Neural cell (in vitro differentiated cells): Measurements from ENCODE around the gene DGCR6L. TPM values are rescaled to one million over a fixed set of nuclear protein-coding genes. Genes with fewer than 3 reads are reported as not detected.
"Not testable (repeated sequence)": the region's sequence is repeated elsewhere in the genome, so short reads cannot be mapped to it uniquely, and the experiment has no call there.

Experiments used
- H2AFZ ChIP-seq: fragments of 200-600, 300-800 bp; sonication (generic), shearing (Covaris generic); 2 replicates; pipeline ENCODE4 v1.6.0; 2014; ENCODE audit warnings: low read depth, mild to moderate bottlenecking, antibody characterized with exemption, low read length, moderate library complexity
- H3F3A ChIP-seq: fragments of 200-600 bp; shearing (Covaris generic); 2 replicates; pipeline ENCODE4 v1.6.1; 2016; ENCODE audit warnings: mild to moderate bottlenecking, moderate library complexity, mixed read lengths, antibody characterized with exemption, low read length; ENCODE audit not compliant: insufficient read depth, poor library complexity, severe bottlenecking
- H3K27ac ChIP-seq: fragments of 200-600, 300-800 bp; sonication (generic), shearing (Covaris generic); 2 replicates; pipeline ENCODE4 v1.5.1; 2014; ENCODE audit warnings: mild to moderate bottlenecking, low read length, moderate library complexity
- H3K27me3 ChIP-seq: fragments of 300-800, 200-600 bp; sonication (generic), shearing (Covaris generic); 2 replicates; pipeline ENCODE4 v1.6.0; 2014; ENCODE audit warnings: mild to moderate bottlenecking, low read depth, low read length, moderate library complexity; ENCODE audit not compliant: insufficient read depth
- H3K36me3 ChIP-seq: fragments of 300-800, 200-600 bp; sonication (generic), shearing (Covaris generic); 2 replicates; pipeline ENCODE4 v1.5.1; 2014; ENCODE audit warnings: mild to moderate bottlenecking, antibody characterized with exemption, low read length, moderate library complexity; ENCODE audit not compliant: insufficient read depth
- H3K4me2 ChIP-seq: fragments of 300-800, 200-600 bp; sonication (generic), shearing (Covaris generic); 2 replicates; pipeline ENCODE4 v1.6.0; 2014; ENCODE audit warnings: mild to moderate bottlenecking, low read length
- H3K4me3 ChIP-seq: fragments of 300-800, 200-600 bp; sonication (generic), shearing (Covaris generic); 2 replicates; pipeline ENCODE4 v1.5.1; 2014; ENCODE audit warnings: mild to moderate bottlenecking, low read length, moderate library complexity
- H3K79me2 ChIP-seq: fragments of 200-600 bp; shearing (Covaris generic); replicated peaks from 2 replicates; pipeline ENCODE4 v1.6.0; 2014; ENCODE audit warnings: mild to moderate bottlenecking, low read length, moderate library complexity; ENCODE audit not compliant: insufficient read depth
- H3K9ac ChIP-seq: fragments of 300-800, 200-600 bp; sonication (generic), shearing (Covaris generic); 2 replicates; pipeline ENCODE4 v1.6.1; 2016; ENCODE audit warnings: mild to moderate bottlenecking, low read length, mixed read lengths
- H3K9me2 ChIP-seq: fragments of 200-600 bp; shearing (Covaris generic); 2 replicates; pipeline ENCODE4 v1.6.1; 2016; ENCODE audit warnings: mild to moderate bottlenecking, low read length, mixed read lengths; ENCODE audit not compliant: insufficient read depth
- H3K9me3 ChIP-seq: fragments of 200-600, 300-800 bp; sonication (generic), shearing (Covaris generic); 2 replicates; pipeline ENCODE4 v1.6.1; 2016; ENCODE audit warnings: mild to moderate bottlenecking, mixed run types, low read length, moderate library complexity, mixed read lengths
- H4K20me1 ChIP-seq: fragments of 200-600 bp; shearing (Covaris generic); 2 replicates; pipeline ENCODE4 v1.6.1; 2016; ENCODE audit warnings: mild to moderate bottlenecking, mixed run types; ENCODE audit not compliant: insufficient read depth
- EP300 ChIP-seq: fragments of 450-650 bp; conservative IDR thresholded peaks from 2 replicates; pipeline ENCODE4 v1.6.1; 2014; ENCODE audit warnings: antibody characterized with exemption, mild to moderate bottlenecking, moderate library complexity; ENCODE audit not compliant: poor library complexity, severe bottlenecking
- EZH2 ChIP-seq: fragments of 200-600, 300-800 bp; shearing (Covaris generic), sonication (generic); IDR thresholded peaks from 2 replicates; pipeline ENCODE4 v1.6.1; 2014; ENCODE audit warnings: antibody characterized with exemption, low read length, borderline replicate concordance, mild to moderate bottlenecking; ENCODE audit not compliant: insufficient read depth, poor library complexity, severe bottlenecking
- MXI1 ChIP-seq: fragments of 450-650 bp; conservative IDR thresholded peaks from 2 replicates; pipeline ENCODE4 v1.6.1; 2014; ENCODE audit warnings: antibody characterized with exemption, mild to moderate bottlenecking; ENCODE audit not compliant: poor library complexity, severe bottlenecking
- POLR2AphosphoS5 ChIP-seq: IDR thresholded peaks from 2 replicates; pipeline ENCODE4 v1.6.1; 2012
- RAD21 ChIP-seq: fragments of 450-650 bp; conservative IDR thresholded peaks from 2 replicates; pipeline ENCODE4 v1.6.1; 2014; ENCODE audit warnings: antibody characterized with exemption, mild to moderate bottlenecking, moderate library complexity
- SMC3 ChIP-seq: fragments of 450-650 bp; conservative IDR thresholded peaks from 2 replicates; pipeline ENCODE4 v1.6.1; 2014; ENCODE audit warnings: antibody characterized with exemption, mild to moderate bottlenecking, moderate library complexity; ENCODE audit not compliant: poor library complexity
- polyA plus RNA-seq: library from polyadenylated mRNA; depleted of rRNA; stranded (reverse); fragments of >200 nt; gene quantifications from 2 replicates; pipeline ENCODE4 v1.2.3, GENCODE V29; 2014
- TF ChIP-seq, protein P1 (sequence below): fragments of 450-650 bp; IDR thresholded peaks from 2 replicates; pipeline ENCODE4 v1.5.1; 2014; ENCODE audit warnings: antibody characterized with exemption, mild to moderate bottlenecking, moderate library complexity; ENCODE audit not compliant: poor library complexity, severe bottlenecking

The DGCR6L gene
- polyA plus RNA-seq, 1 donor from 2014 or later: 125 TPM

DNA sequence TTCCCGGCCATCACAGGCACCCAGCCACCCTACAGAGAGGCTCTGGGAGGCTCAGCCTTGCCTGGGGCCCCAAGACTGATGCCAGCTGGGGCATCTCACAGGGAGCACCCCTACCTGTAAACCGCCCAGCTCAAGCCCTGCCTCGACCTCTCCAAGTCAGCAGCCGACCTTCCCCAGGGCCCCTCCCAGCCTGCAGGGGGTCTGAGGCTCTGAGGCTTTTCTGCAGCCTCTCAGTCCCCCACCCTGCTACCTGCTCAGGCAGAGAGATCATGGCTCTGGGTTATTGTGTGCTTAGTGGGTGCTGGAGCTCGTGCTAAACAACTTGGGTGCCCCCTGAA, 28.6 kb downstream of the DGCR6L start:
- H3K27ac ChIP-seq: no peak overlapping the region
- no peak for TF ChIP-seq SMC3
- TF ChIP-seq EP300: no peak
- no peaks in the 10 kb centered on the region for H3K36me3 ChIP-seq
- H3K9me2 ChIP-seq: no peaks in the 10 kb centered on the region
- no peak overlapping the region for H3K4me3 ChIP-seq
- H3K9ac ChIP-seq: no peak overlapping the region
- no peak overlapping the region for H2AFZ ChIP-seq
- H3K27me3 ChIP-seq: no peaks in the 10 kb centered on the region
- H3K79me2 ChIP-seq: no peaks in the 10 kb centered on the region
- H3K4me2 ChIP-seq: no peak overlapping the region
- no peaks in the 10 kb centered on the region for H3K9me3 ChIP-seq
- H3F3A ChIP-seq: no peaks in the 10 kb centered on the region
- no peaks in the 10 kb centered on the region for H4K20me1 ChIP-seq

DNA sequence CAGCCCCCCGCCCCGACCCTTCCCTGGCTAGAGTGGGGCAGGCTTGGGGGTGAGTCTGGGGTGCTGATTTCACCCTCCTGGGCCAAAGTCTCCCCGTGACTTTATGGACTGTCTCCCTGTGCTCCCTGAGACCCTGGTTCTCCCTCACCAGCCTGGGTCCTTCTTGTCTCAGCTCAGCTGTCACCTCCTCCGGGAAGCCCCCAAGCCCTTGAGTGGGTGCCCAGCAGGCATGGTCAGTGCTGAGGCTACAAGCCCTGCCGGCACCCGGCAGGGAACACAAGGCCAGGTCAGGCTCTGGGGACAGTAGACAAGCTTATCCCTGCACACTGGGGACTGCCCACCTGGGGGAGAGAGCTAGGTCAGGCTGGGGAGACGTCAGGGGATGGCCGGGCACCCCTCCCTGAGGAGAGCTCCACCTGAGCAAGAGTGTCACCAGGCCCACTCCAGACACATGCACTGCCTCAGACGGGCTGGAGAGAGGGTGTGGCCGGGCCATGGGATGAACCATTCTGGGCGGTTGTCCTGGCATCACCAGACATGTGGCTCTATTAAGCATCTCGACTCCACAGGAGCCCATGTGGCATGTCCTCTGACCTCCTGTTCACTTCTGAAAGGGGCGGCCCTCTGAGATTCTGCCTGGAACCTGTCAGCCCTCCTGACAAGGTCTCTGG, 29.1 kb downstream of the DGCR6L start:
- Histone ChIP-seq H3K27ac (no peak overlapping the region), H3K4me3 (no peak overlapping the region)

DNA sequence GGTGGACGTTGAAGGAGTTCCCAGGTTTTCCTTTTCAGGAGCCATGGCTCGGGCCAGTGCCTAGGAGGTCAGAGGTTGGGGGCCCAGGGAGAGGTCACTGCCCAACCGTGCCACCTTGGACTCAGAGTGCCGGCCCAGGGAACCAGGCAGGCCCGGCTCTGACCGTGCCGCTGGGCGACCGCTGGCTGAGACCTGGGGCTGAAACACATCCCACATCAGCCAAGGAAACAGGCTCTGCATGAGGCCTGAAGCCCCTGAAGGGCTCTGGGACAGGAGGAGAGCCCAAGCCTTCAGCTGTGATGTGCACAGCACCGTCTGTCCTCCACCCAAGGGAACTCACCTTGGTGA, 29.8 kb downstream of the DGCR6L start:
- no peaks in the 10 kb centered on the region for H3F3A ChIP-seq
- no peaks in the 10 kb centered on the region for H3K9me2 ChIP-seq
- no peaks in the 10 kb centered on the region for H3K36me3 ChIP-seq
- H3K27me3 ChIP-seq: no peaks in the 10 kb centered on the region
- TF ChIP-seq MXI1 (no peak), POLR2AphosphoS5 (no peak), EZH2 (no peak)
- TF ChIP-seq, protein P1, sequence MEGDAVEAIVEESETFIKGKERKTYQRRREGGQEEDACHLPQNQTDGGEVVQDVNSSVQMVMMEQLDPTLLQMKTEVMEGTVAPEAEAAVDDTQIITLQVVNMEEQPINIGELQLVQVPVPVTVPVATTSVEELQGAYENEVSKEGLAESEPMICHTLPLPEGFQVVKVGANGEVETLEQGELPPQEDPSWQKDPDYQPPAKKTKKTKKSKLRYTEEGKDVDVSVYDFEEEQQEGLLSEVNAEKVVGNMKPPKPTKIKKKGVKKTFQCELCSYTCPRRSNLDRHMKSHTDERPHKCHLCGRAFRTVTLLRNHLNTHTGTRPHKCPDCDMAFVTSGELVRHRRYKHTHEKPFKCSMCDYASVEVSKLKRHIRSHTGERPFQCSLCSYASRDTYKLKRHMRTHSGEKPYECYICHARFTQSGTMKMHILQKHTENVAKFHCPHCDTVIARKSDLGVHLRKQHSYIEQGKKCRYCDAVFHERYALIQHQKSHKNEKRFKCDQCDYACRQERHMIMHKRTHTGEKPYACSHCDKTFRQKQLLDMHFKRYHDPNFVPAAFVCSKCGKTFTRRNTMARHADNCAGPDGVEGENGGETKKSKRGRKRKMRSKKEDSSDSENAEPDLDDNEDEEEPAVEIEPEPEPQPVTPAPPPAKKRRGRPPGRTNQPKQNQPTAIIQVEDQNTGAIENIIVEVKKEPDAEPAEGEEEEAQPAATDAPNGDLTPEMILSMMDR: no peak
- H2AFZ ChIP-seq: no peak overlapping the region
- no peaks in the 10 kb centered on the region for H4K20me1 ChIP-seq
- no peak overlapping the region for H3K9ac ChIP-seq
- no peaks in the 10 kb centered on the region for H3K79me2 ChIP-seq
- H3K9me3 ChIP-seq: no peaks in the 10 kb centered on the region
- no peak overlapping the region for H3K4me2 ChIP-seq
- H3K27ac ChIP-seq: no peak overlapping the region
- no peak overlapping the region for H3K4me3 ChIP-seq

More for the DNA sequence above, 29.1 kb downstream of the DGCR6L start:
- Histone ChIP-seq H3K9ac (no peak overlapping the region), H3K9me2 (no peaks in the 10 kb centered on the region), H3K27me3 (no peaks in the 10 kb centered on the region), H4K20me1 (no peaks in the 10 kb centered on the region), H3K79me2 (no peaks in the 10 kb centered on the region), H2AFZ (no peak overlapping the region), H3K36me3 (no peaks in the 10 kb centered on the region), H3K9me3 (no peaks in the 10 kb centered on the region), H3K4me2 (no peak overlapping the region), H3F3A (no peaks in the 10 kb centered on the region)
- TF ChIP-seq EZH2 (no peak), RAD21 (no peak), EP300 (no peak)

DNA sequence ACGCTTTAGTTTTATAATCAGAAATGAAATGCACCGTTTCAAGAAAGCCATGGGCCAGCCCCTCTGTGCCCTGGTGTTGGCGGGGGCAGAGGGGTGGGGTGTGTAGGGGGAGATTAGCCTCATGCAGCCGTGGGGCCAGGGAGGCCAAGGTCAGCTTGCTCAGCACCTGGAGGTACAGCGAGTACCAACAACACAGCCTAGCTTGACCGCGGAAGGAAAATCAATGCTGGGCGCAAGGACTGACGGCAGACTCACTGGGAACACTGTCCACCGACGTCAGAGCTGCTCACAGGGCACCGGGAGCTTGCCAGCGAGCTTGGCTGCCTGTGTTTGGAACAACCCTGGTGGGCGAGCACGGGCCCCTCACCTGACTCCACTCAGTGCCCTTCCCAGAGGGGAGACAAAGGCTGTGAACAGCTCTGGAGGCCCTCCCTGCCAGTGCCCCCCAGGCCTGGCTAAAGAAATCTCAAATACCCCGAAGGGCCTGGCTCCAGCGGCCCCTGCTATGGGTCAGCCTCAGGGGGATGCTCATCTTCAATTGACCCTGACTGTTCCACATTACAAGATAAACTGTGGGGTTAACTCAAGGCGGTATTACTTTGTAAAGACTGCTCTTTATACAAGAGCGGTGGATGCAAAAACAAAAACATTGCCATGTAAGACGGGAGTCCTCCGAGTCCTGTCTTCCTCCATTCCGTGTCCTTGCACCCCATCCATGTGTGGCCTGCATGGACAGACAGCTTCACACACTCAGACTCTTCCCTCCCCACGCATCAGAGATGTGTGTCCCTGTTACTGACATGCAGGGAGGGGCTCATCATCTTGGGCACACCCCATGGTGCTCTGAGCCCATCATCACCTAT, 30.4 kb downstream of the DGCR6L start:
- H3F3A ChIP-seq, H3K79me2 ChIP-seq, H3K9me2 ChIP-seq, H3K9me3 ChIP-seq, H2AFZ ChIP-seq, H3K9ac ChIP-seq, H3K27ac ChIP-seq, H3K4me3 ChIP-seq, H3K4me2 ChIP-seq, H3K36me3 ChIP-seq, H3K27me3 ChIP-seq, H4K20me1 ChIP-seq: not testable (repeated sequence)

DNA sequence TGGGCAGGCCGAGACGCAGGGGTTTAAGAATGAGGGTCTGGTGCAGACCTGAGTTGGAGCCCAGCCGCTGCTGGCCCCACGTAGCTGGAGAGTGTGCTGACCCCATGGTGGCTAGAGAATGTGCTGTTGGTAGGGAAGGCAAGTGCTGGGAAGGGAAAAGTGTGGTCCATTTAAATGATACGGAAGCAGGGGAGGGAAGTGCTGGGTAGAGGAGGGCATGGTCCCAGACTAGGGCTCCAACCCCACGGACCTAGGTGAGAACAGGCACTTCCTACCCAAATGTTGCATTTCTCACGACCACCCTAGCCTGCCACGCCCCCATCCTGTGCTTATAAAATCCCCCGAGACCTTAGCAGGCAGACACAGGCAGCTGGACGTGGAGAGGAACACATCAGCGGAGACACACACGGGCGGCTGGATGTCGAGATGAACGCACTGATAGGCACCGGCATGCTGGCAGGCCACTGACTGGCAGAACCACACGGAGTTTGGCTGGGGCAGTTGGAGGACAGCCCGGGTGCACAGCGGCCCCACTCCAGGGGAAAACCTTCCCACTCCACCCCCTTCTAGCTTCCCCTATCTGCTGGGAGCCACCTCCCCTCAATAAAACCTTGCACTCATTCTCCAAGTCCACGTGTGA, 33.0 kb downstream of the DGCR6L start:
- not testable (repeated sequence) for H3K36me3 ChIP-seq, H3K27me3 ChIP-seq, H3K27ac ChIP-seq, H2AFZ ChIP-seq, H3K4me2 ChIP-seq, H3K9ac ChIP-seq, H3F3A ChIP-seq, H3K4me3 ChIP-seq, H3K9me2 ChIP-seq, H3K79me2 ChIP-seq, H3K9me3 ChIP-seq, H4K20me1 ChIP-seq

DNA sequence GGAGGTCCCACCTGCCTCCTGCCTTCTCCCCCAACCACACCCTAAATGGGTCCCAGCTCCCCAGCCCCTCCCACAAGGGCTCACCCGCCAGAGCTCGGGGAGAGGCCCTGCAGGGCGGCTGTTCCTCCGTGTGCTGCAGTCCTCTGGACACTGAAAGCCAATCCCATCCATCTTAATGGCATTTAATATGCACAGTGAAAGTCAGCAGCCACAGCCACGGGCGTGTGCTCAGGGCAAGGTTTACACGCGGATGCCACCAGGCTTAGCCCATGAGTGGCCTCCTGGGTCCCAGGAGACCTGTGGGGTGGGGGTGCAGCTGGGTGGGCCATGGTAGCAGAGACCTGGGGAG, 33.6 kb downstream of the DGCR6L start:
- H4K20me1 ChIP-seq, H3K4me2 ChIP-seq, H3K36me3 ChIP-seq, H3K27ac ChIP-seq, H3K9ac ChIP-seq, H3K27me3 ChIP-seq, H3K9me2 ChIP-seq, H3K4me3 ChIP-seq, H3F3A ChIP-seq, H2AFZ ChIP-seq, H3K79me2 ChIP-seq, H3K9me3 ChIP-seq: not testable (repeated sequence)
